T-helper 17 cell (primary cell): ENCODE measurements around the gene RAB5A. TPM values are rescaled to one million over a fixed set of nuclear protein-coding genes. Genes with fewer than 3 reads are reported as not detected.
A peak's percentile ranks its signal among the peaks of the same experiment; 100 is the strongest.
"Not testable (repeated sequence)": the region's sequence is repeated elsewhere in the genome, so short reads cannot be mapped to it uniquely, and the experiment has no call there.

Experiments used
- ATAC-seq: fragments of 150-1000 bp; cut with Tn5 transposase; 2 replicates; pipeline ENCODE4 v1.10.0; 2021; ENCODE audit warnings: mild to moderate bottlenecking, moderate library complexity
- DNase-seq, 3 donors: peaks; one replicate each; pipeline versions ENCODE4 v3.0.0 to v3.0.0-alpha.2; 2020 to 2021
- H3K9me3 ChIP-seq: one replicate; pipeline ENCODE4 v1.7.0; 2013; ENCODE audit warnings: low read length, mild to moderate bottlenecking; ENCODE audit not compliant: control insufficient read depth, poor library complexity, severe bottlenecking
- H3K27ac Mint-ChIP-seq: one replicate; pipeline ENCODE4 v1.8.0; 2022; ENCODE audit warnings: mild to moderate bottlenecking, moderate library complexity, mixed read lengths
- H3K27me3 Mint-ChIP-seq: one replicate; pipeline ENCODE4 v1.8.0; 2022; ENCODE audit warnings: mixed read lengths
- H3K36me3 Mint-ChIP-seq: one replicate; pipeline ENCODE4 v1.8.0; 2022; ENCODE audit warnings: low read depth, mixed read lengths
- H3K4me1 Mint-ChIP-seq: one replicate; pipeline ENCODE4 v1.8.0; 2022; ENCODE audit warnings: mild to moderate bottlenecking, mixed read lengths
- H3K4me3 Mint-ChIP-seq: one replicate; pipeline ENCODE4 v1.8.0; 2022; ENCODE audit warnings: mild to moderate bottlenecking, moderate library complexity, mixed read lengths
- total RNA-seq, 4 donors: library from RNA in 2 of 4; stranded (reverse) in 2 of 4; gene quantifications; one replicate each; pipeline ENCODE4 v1.2.3 and lab custom pipeline; 2022 to 2026

RAB5A gene
- total RNA-seq (100 to 1,000 TPM; 102 to 112 TPM), total RNA-seq (lab: John Stamatoyannopoulos, UW) (62.0 to 77.6 reads per million in 2 donors)

- H3K27me3 Mint-ChIP-seq: no peaks in the 10 kb centered on the region
- H3K9me3 ChIP-seq: no peaks in the 10 kb centered on the region
- peaks cover 37% of the 10 kb centered on the region for H3K4me1 Mint-ChIP-seq
- H3K27ac Mint-ChIP-seq: peak within 1 kb of the TSS; percentile 98
- H3K4me3 Mint-ChIP-seq: peak within 1 kb of the TSS; percentile 99
- peak; percentile 91 to 95 (median 93) for DNase-seq
- ATAC-seq: peak; percentile 83
- H3K36me3 Mint-ChIP-seq: peaks cover 10% of the 10 kb centered on the region
Observed at GRCh38 chr3:19946832-19947548, at the start of gene RAB5A. RAB5A (plus strand) TSS chr3:19947097; CDS start chr3:19950899, 3,802 bp downstream.

- Mint-ChIP-seq H3K27ac (no peak overlapping the region), H3K36me3 (peaks cover 2% of the 10 kb centered on the region), H3K27me3 (peaks cover 6% of the 10 kb centered on the region), H3K4me3 (no peak overlapping the region), H3K4me1 (peaks cover 2% of the 10 kb centered on the region)
- ATAC-seq (no peak), DNase-seq (no peak)
- H3K9me3 ChIP-seq: no peaks in the 10 kb centered on the region
Observed at GRCh38 chr3:19898721-19899120, 48.2 kb upstream of the RAB5A start.

GRCh38 chr3:19899264-19899663, 47.6 kb upstream of the RAB5A start:
- no peaks in the 10 kb centered on the region for H3K9me3 ChIP-seq
- DNase-seq (no peak), ATAC-seq (no peak)
- no peak overlapping the region for H3K4me3 Mint-ChIP-seq
- H3K27me3 Mint-ChIP-seq: peaks cover 6% of the 10 kb centered on the region
- H3K27ac Mint-ChIP-seq: no peak overlapping the region
- peaks cover 2% of the 10 kb centered on the region for H3K4me1 Mint-ChIP-seq
- peaks cover 2% of the 10 kb centered on the region for H3K36me3 Mint-ChIP-seq

- H3K4me1 Mint-ChIP-seq, H3K27ac Mint-ChIP-seq, H3K4me3 Mint-ChIP-seq, H3K36me3 Mint-ChIP-seq, ATAC-seq, H3K27me3 Mint-ChIP-seq, H3K9me3 ChIP-seq, DNase-seq: not testable (repeated sequence)
Observed at GRCh38 chr3:19899833-19900232, 47.1 kb upstream of the RAB5A start.

- H3K9me3 ChIP-seq: no peaks in the 10 kb centered on the region
- Mint-ChIP-seq H3K4me3 (no peak overlapping the region), H3K27me3 (peaks cover 6% of the 10 kb centered on the region), H3K27ac (no peak overlapping the region), H3K4me1 (peaks cover 2% of the 10 kb centered on the region), H3K36me3 (peaks cover 2% of the 10 kb centered on the region)
- ATAC-seq (no peak), DNase-seq (no peak)
Observed at GRCh38 chr3:19901337-19901736, 45.6 kb upstream of the RAB5A start.

GRCh38 chr3:19901918-19902317, 45.0 kb upstream of the RAB5A start:
- Mint-ChIP-seq H3K27me3 (peaks cover 6% of the 10 kb centered on the region), H3K4me3 (no peak overlapping the region), H3K27ac (no peak overlapping the region), H3K4me1 (peaks cover 2% of the 10 kb centered on the region), H3K36me3 (peaks cover 2% of the 10 kb centered on the region)
- ATAC-seq: no peak
- no peak for DNase-seq
- no peaks in the 10 kb centered on the region for H3K9me3 ChIP-seq

- peaks cover 2% of the 10 kb centered on the region for H3K36me3 Mint-ChIP-seq
- H3K4me1 Mint-ChIP-seq: peaks cover 2% of the 10 kb centered on the region
- no peak for DNase-seq
- peaks cover 4% of the 10 kb centered on the region for H3K27me3 Mint-ChIP-seq
- H3K4me3 Mint-ChIP-seq: no peak overlapping the region
- no peaks in the 10 kb centered on the region for H3K9me3 ChIP-seq
- H3K27ac Mint-ChIP-seq: no peak overlapping the region
- ATAC-seq: no peak
Observed at GRCh38 chr3:19903649-19904048, 43.2 kb upstream of the RAB5A start.

- H3K9me3 ChIP-seq: no peaks in the 10 kb centered on the region
- Mint-ChIP-seq H3K27me3 (no peaks in the 10 kb centered on the region), H3K27ac (no peak overlapping the region), H3K36me3 (no peaks in the 10 kb centered on the region), H3K4me3 (no peak overlapping the region), H3K4me1 (no peaks in the 10 kb centered on the region)
- no peak for DNase-seq
- no peak for ATAC-seq
Observed at GRCh38 chr3:19907523-19907922, 39.4 kb upstream of the RAB5A start.

- DNase-seq (no peak), ATAC-seq (no peak)
- Mint-ChIP-seq H3K27ac (no peak overlapping the region), H3K36me3 (no peaks in the 10 kb centered on the region), H3K27me3 (no peaks in the 10 kb centered on the region), H3K4me3 (no peak overlapping the region), H3K4me1 (no peaks in the 10 kb centered on the region)
- H3K9me3 ChIP-seq: no peaks in the 10 kb centered on the region
Observed at GRCh38 chr3:19911452-19911851, 35.4 kb upstream of the RAB5A start.

- H3K27me3 Mint-ChIP-seq: no peaks in the 10 kb centered on the region
- no peak overlapping the region for H3K4me3 Mint-ChIP-seq
- H3K4me1 Mint-ChIP-seq: no peaks in the 10 kb centered on the region
- DNase-seq: no peak
- ATAC-seq: no peak
- no peaks in the 10 kb centered on the region for H3K36me3 Mint-ChIP-seq
- no peak overlapping the region for H3K27ac Mint-ChIP-seq
- no peaks in the 10 kb centered on the region for H3K9me3 ChIP-seq
Observed at GRCh38 chr3:19917167-19917566, 29.7 kb upstream of the RAB5A start.

GRCh38 chr3:19920401-19921080, 26.4 kb upstream of the RAB5A start:
- Mint-ChIP-seq H3K36me3 (no peaks in the 10 kb centered on the region), H3K4me1 (no peaks in the 10 kb centered on the region), H3K27ac (no peak overlapping the region), H3K4me3 (no peak overlapping the region), H3K27me3 (no peaks in the 10 kb centered on the region)
- DNase-seq (no peak), ATAC-seq (no peak)
- no peaks in the 10 kb centered on the region for H3K9me3 ChIP-seq

- no peaks in the 10 kb centered on the region for H3K9me3 ChIP-seq
- Mint-ChIP-seq H3K27me3 (peaks cover 20% of the 10 kb centered on the region), H3K4me3 (no peak overlapping the region), H3K36me3 (peaks cover 4% of the 10 kb centered on the region), H3K4me1 (peaks cover 9% of the 10 kb centered on the region), H3K27ac (no peak overlapping the region)
- peak; percentile 53 for ATAC-seq
- DNase-seq: no peak
Observed at GRCh38 chr3:19931180-19931692, 15.7 kb upstream of the RAB5A start.

GRCh38 chr3:19931767-19932188, 15.1 kb upstream of the RAB5A start:
- peaks cover 20% of the 10 kb centered on the region for H3K27me3 Mint-ChIP-seq
- no peak for ATAC-seq

More at GRCh38 chr3:19931767-19932188, 15.1 kb upstream of the RAB5A start:
- H3K9me3 ChIP-seq: no peaks in the 10 kb centered on the region
- no peak overlapping the region for H3K4me3 Mint-ChIP-seq
- H3K27ac Mint-ChIP-seq: no peak overlapping the region
- DNase-seq: no peak
- H3K36me3 Mint-ChIP-seq: peaks cover 4% of the 10 kb centered on the region
- H3K4me1 Mint-ChIP-seq: peaks cover 9% of the 10 kb centered on the region
